ENCODE measurements around the gene COL4A1. TPM values are rescaled to one million over a fixed set of nuclear protein-coding genes. Genes with fewer than 3 reads are reported as not detected.

The COL4A1 gene
- total and polyA plus RNA-seq, 2 of the 13 experiments (the other 11 are each of a cell fraction or from before 2014, with no cell fraction given) = not detected

- FAIRE-seq (no peak), ATAC-seq (peak; percentile 60), DNase-seq (ENCODE audit: low spot score) (no peak)
- peaks cover 0 to 3% of the 10 kb centered on the region in 2 experiments; a peak in 1 of 5 replicates for H3K27me3 ChIP-seq (ENCODE audit: control insufficient read depth in 1 of 2, insufficient read depth in 2 of 2, low read length in 2 of 2)
- no TSS peak for BruUV-seq (replicated peaks)
- H3K4me1 ChIP-seq (ENCODE audit: insufficient read depth, low read length) = peaks cover 31% of the 10 kb centered on the region
- no peak overlapping the region for H3K4me2 ChIP-seq (ENCODE audit: low read depth, low read length)
- intact Hi-C loops (cut with micrococcal nuclease; ENCODE audit: unreplicated experiment) = no loop called here
- H4K20me1 ChIP-seq (ENCODE audit: insufficient read depth, low read length) = no peaks in the 10 kb centered on the region
- H3K27ac ChIP-seq (ENCODE audit: extremely low read length, insufficient read depth, low read length) = no peak overlapping the region
- H3K9ac ChIP-seq (ENCODE audit: insufficient read depth, low read depth, low read length) = no peak overlapping the region
- no peaks in the 10 kb centered on the region for H3K79me2 ChIP-seq (ENCODE audit: insufficient read depth, low read length)
- TF ChIP-seq ZNF782 (CRISPR knock-in tag; IDR thresholded peaks at IDR 0.05; ENCODE audit: borderline replicate concordance) (no peak), HNF4A (CRISPR knock-in tag; IDR thresholded peaks at IDR 0.05) (0 out of 2 replicates have a peak, but pooled peaks have one; percentile 12)
- no peaks in the 10 kb centered on the region for H3K36me3 ChIP-seq (replicated peaks in 1 of 2; ENCODE audit: control insufficient read depth in 1 of 2, insufficient read depth in 2 of 2, low read length in 2 of 2)
- H3K9me3 ChIP-seq (ENCODE audit: low read length) = no peaks in the 10 kb centered on the region
- ChIA-PET CTCF (ENCODE audit: low intra/inter-chr PET ratio, low total read pairs) (no interaction called here), POLR2A (no interaction called here)
- in situ Hi-C loops (cut with HindIII; ENCODE audit: extremely low pct_ligation_motif_present, low pct_unique_long_range_greater_than_20kb) = no loop called here
- H3K4me3 ChIP-seq (replicated peaks in 1 of 3; ENCODE audit: insufficient read depth in 1 of 3, low read depth in 2 of 3, low read length in 3 of 3) = no peak overlapping the region
- H2AFZ ChIP-seq (ENCODE audit: low read length) = no peak overlapping the region
- 29% methylated on average over 18 of the region's 18 CpGs for WGBS (ENCODE audit: low lambda C conversion rate)
Measured at GRCh38 chr13:110199046-110199831, 107.7 kb downstream of the COL4A1 start.

GRCh38 chr13:110197471-110197870, 109.5 kb downstream of the COL4A1 start:
- no peaks in the 10 kb centered on the region for H3K36me3 ChIP-seq (replicated peaks in 1 of 2; ENCODE audit: control insufficient read depth in 1 of 2, insufficient read depth in 2 of 2, low read length in 2 of 2)
- no peak overlapping the region for H3K27ac ChIP-seq (ENCODE audit: extremely low read length, insufficient read depth, low read length)
- no peaks in the 10 kb centered on the region for H4K20me1 ChIP-seq (ENCODE audit: insufficient read depth, low read length)
- in situ Hi-C loops (cut with HindIII; ENCODE audit: extremely low pct_ligation_motif_present, low pct_unique_long_range_greater_than_20kb) = no loop called here
- BruUV-seq (replicated peaks) = no TSS peak
- no peak overlapping the region for H3K4me3 ChIP-seq (replicated peaks in 1 of 3; ENCODE audit: insufficient read depth in 1 of 3, low read depth in 2 of 3, low read length in 3 of 3)
- ChIA-PET CTCF (ENCODE audit: low intra/inter-chr PET ratio, low total read pairs) (no interaction called here), POLR2A (no interaction called here)
- no peak for DNase-seq (ENCODE audit: low spot score)
- no peaks in the 10 kb centered on the region for H3K9me3 ChIP-seq (ENCODE audit: low read length)
- 18% methylated on average over 4 of the region's 4 CpGs for WGBS (ENCODE audit: low lambda C conversion rate)
- FAIRE-seq = no peak
- intact Hi-C loops (cut with micrococcal nuclease; ENCODE audit: unreplicated experiment) = no loop called here
- no peak overlapping the region for H3K4me2 ChIP-seq (ENCODE audit: low read depth, low read length)
- H2AFZ ChIP-seq (ENCODE audit: low read length) = no peak overlapping the region
- H3K9ac ChIP-seq (ENCODE audit: insufficient read depth, low read depth, low read length) = no peak overlapping the region
- H3K4me1 ChIP-seq (ENCODE audit: insufficient read depth, low read length) = peaks cover 31% of the 10 kb centered on the region
- ATAC-seq = no peak
- H3K79me2 ChIP-seq (ENCODE audit: insufficient read depth, low read length) = no peaks in the 10 kb centered on the region
- peaks cover 0 to 11% of the 10 kb centered on the region in 2 experiments; a peak in 2 of 5 replicates for H3K27me3 ChIP-seq (ENCODE audit: control insufficient read depth in 1 of 2, insufficient read depth in 2 of 2, low read length in 2 of 2)
- TF ChIP-seq ZNF549 (CRISPR knock-in tag; IDR thresholded peaks at IDR 0.05) (no peak), HOXA7 (CRISPR knock-in tag; IDR thresholded peaks at IDR 0.05) (no peak), ZNF264 (CRISPR knock-in tag; IDR thresholded peaks at IDR 0.05) (no peak), GABPA (IDR thresholded peaks at IDR 0.05; ENCODE audit: low read depth, low read length) (no peak), GABPA (CRISPR knock-in tag; IDR thresholded peaks at IDR 0.05; ENCODE audit: low read depth) (no peak), ZNF646 (CRISPR knock-in tag; IDR thresholded peaks at IDR 0.05) (no peak), TFDP2 (CRISPR knock-in tag; IDR thresholded peaks at IDR 0.05) (no peak), JUN (CRISPR knock-in tag; IDR thresholded peaks at IDR 0.05) (no peak)
